Mesothelial cell of epicardium (in vitro differentiated cells): Measurements from ENCODE around the gene OSBPL8. TPM values are rescaled to one million over a fixed set of nuclear protein-coding genes. Genes with fewer than 3 reads are reported as not detected.

Experiments
- DNase-seq, 2 experiments: peaks; one replicate each; pipeline ENCODE4 v3.0.0; 2021; ENCODE audit warnings: low spot score in 2 of 2; ENCODE audit not compliant: unreplicated experiment in 2 of 2
- H3K27ac Mint-ChIP-seq: 2 replicates; pipeline ENCODE4 v1.8.0; 2021; ENCODE audit warnings: mixed read lengths
- H3K27me3 Mint-ChIP-seq: 2 replicates; pipeline ENCODE4 v1.8.0; 2021; ENCODE audit warnings: low read depth, mixed read lengths
- H3K36me3 Mint-ChIP-seq: 2 replicates; pipeline ENCODE4 v1.8.0; 2021; ENCODE audit warnings: mixed read lengths
- H3K4me1 Mint-ChIP-seq: 2 replicates; pipeline ENCODE4 v1.8.0; 2021; ENCODE audit warnings: mixed read lengths
- H3K4me3 Mint-ChIP-seq: 2 replicates; pipeline ENCODE4 v1.8.0; 2021; ENCODE audit warnings: mild to moderate bottlenecking, moderate library complexity, mixed read lengths
- H3K9me3 Mint-ChIP-seq: 2 replicates; pipeline ENCODE4 v1.8.0; 2021; ENCODE audit warnings: mixed read lengths
- total RNA-seq: library from RNA; stranded (reverse); gene quantifications from 3 replicates; pipeline ENCODE4 v1.2.1, GENCODE V29; 2021
- TF ChIP-seq, protein P1 (sequence below): fragments of 200-600 bp; sonication (generic); IDR thresholded peaks from one replicate; pipeline ENCODE4 v1.5.0; 2021; ENCODE audit warnings: antibody characterized with exemption; ENCODE audit not compliant: unreplicated experiment

The OSBPL8 gene
- total RNA-seq, 1 donor from 2014 or later = 51.5 TPM

DNA sequence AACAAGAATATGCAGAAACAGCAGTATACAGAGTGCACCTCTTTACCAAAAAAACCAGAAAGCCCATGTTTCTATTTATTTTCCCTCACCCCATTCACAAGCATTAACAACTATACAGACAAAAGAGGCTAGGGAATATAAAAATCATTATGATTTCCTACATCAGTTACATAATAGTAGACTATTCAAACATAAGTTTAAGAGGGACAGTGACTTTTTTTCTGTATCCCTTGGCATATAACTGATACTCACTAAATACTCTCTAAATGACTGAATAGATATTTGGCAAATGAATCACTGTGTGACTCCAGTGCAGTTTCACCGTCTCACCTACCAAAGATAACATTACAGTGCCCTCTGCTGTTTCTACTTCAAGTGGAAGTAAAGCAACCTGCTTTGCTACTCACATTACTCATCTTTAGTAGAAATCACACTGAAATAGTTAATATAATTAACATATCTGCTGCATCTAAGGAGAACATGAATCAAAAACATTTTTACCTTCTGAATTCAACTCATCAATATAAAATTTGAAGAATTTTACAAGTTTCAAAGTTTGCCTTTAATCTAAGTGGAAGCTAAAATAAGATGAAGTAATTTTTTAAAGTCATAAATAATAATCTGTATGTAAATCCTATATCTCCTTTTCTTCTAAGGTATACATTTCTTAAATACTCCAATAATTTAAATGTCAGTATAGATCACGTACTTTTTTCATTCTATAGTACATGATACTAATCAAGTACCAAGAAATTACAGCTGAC, 103.8 kb downstream of the OSBPL8 start:
- TF ChIP-seq, protein P1, sequence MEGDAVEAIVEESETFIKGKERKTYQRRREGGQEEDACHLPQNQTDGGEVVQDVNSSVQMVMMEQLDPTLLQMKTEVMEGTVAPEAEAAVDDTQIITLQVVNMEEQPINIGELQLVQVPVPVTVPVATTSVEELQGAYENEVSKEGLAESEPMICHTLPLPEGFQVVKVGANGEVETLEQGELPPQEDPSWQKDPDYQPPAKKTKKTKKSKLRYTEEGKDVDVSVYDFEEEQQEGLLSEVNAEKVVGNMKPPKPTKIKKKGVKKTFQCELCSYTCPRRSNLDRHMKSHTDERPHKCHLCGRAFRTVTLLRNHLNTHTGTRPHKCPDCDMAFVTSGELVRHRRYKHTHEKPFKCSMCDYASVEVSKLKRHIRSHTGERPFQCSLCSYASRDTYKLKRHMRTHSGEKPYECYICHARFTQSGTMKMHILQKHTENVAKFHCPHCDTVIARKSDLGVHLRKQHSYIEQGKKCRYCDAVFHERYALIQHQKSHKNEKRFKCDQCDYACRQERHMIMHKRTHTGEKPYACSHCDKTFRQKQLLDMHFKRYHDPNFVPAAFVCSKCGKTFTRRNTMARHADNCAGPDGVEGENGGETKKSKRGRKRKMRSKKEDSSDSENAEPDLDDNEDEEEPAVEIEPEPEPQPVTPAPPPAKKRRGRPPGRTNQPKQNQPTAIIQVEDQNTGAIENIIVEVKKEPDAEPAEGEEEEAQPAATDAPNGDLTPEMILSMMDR = no peak
- H3K27me3 Mint-ChIP-seq = no peaks in the 10 kb centered on the region
- H3K4me3 Mint-ChIP-seq = no peak overlapping the region
- H3K4me1 Mint-ChIP-seq = peaks cover 2% of the 10 kb centered on the region
- H3K36me3 Mint-ChIP-seq = peaks cover 1% of the 10 kb centered on the region
- peak overlapping the region; percentile 68 for H3K27ac Mint-ChIP-seq
- H3K9me3 Mint-ChIP-seq = no peaks in the 10 kb centered on the region
- no peak for DNase-seq

DNA sequence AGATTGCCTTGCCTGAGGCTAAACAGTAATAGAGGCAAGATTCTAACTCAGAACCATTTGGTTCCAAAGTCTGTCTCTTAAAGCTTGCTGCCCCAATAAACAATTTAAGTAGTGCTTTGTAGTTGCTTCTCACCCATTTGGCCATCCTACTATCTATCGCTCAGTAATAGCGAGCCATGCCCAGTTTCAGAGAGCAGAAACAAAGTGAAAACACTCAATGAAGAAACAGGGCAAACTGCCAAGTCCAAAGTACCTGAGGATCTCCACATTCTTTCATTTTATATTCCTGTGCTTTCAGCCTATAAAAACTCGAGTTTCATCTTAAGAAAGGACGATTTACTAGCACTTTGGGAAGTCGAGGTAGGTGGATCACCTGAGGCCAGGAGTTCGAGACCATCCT, 108.0 kb downstream of the OSBPL8 start:
- DNase-seq = no peak
- Mint-ChIP-seq H3K27ac (no peak overlapping the region), H3K4me1 (peaks cover 2% of the 10 kb centered on the region), H3K27me3 (no peaks in the 10 kb centered on the region), H3K9me3 (peaks cover 9% of the 10 kb centered on the region), H3K4me3 (no peak overlapping the region), H3K36me3 (peaks cover 21% of the 10 kb centered on the region)
- TF ChIP-seq, protein P1 = no peak

DNA sequence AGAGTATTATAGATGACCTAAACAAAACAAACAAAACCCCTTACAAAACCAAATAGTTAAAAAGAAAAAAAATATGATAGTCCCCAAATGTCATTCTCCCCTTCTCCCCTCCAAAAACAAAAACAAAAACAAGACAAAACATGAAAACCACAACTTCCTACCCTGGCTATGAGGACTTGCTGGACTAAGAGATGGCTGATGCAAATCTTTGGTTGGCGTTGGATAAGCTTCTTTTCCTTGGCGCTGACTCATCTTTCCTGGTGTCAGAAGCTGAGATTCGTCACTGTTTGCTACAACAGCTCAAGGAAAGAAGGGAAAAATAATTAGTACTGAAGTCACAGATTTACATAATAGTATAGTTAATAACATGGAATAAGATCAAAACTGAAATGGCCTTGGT, 108.9 kb downstream of the OSBPL8 start:
- Mint-ChIP-seq H3K27me3 (no peaks in the 10 kb centered on the region), H3K27ac (no peak overlapping the region), H3K36me3 (peaks cover 21% of the 10 kb centered on the region), H3K4me3 (no peak overlapping the region), H3K9me3 (peaks cover 11% of the 10 kb centered on the region), H3K4me1 (peaks cover 6% of the 10 kb centered on the region)
- DNase-seq = no peak
- TF ChIP-seq, protein P1 = no peak

DNA sequence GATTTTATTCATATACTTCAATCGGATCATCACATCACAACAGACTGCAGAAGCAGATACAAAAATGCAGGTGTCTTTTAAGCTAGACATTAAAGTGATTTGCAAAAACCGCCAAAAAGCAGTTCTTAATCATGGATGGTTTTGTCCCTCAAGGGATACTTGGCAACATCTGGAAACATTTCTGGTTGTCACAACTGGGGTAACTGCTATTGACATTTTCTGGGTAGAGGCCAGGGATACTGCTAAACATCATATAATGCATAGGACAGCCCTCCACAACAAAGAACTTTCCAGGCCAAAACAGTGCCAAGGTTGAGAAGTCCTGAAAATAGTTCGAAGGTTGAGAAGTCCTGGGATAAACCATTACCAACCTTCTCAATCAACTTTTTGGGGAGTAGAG, 109.6 kb downstream of the OSBPL8 start:
- Mint-ChIP-seq H3K4me3 (no peak overlapping the region), H3K27ac (no peak overlapping the region), H3K27me3 (no peaks in the 10 kb centered on the region), H3K4me1 (peaks cover 11% of the 10 kb centered on the region), H3K36me3 (peaks cover 21% of the 10 kb centered on the region), H3K9me3 (peaks cover 14% of the 10 kb centered on the region)
- TF ChIP-seq, protein P1 = no peak
- no peak for DNase-seq

DNA sequence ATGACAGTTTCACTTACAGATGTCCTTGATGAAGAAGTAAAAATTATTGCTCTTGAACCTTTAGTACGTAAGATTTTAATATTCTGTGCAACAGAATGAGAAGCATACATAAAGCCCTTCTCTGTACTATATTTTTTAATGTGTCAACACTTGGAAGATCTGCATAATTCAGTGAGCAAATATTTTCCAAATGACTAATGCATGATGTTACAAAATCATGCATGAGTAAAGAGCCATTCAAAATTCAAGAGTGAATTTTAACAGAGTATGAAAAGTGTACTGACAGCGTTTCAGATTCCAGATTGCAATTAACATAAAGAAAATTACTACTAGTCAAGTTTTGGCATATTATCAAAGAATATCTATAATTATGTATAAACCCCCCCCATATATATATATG, 110.0 kb downstream of the OSBPL8 start:
- H3K27me3 Mint-ChIP-seq = no peaks in the 10 kb centered on the region
- H3K27ac Mint-ChIP-seq = no peak overlapping the region
- peaks cover 12% of the 10 kb centered on the region for H3K4me1 Mint-ChIP-seq
- H3K4me3 Mint-ChIP-seq = no peak overlapping the region
- DNase-seq = no peak
- TF ChIP-seq, protein P1 = no peak
- peaks cover 21% of the 10 kb centered on the region for H3K36me3 Mint-ChIP-seq
- H3K9me3 Mint-ChIP-seq = peaks cover 14% of the 10 kb centered on the region
